SK-N-MC (cell line): ENCODE measurements around the gene SMAD3.
A peak's percentile ranks its signal among the peaks of the same experiment; 100 is the strongest.

ENCODE experiments used
- DNase-seq: peaks from one replicate; pipeline ENCODE4 v3.0.0-alpha.2; 2011; ENCODE audit warnings: low read depth, low spot score
- H3K27ac ChIP-seq: fragments of 200-600 bp; sonication (generic); 2 replicates; pipeline ENCODE4 v1.5.1; 2016; ENCODE audit warnings: mixed run types
- H3K36me3 ChIP-seq: fragments of 200-600 bp; sonication (generic); 2 replicates; pipeline ENCODE4 v1.6.1; 2017; ENCODE audit warnings: antibody characterized with exemption, low read length, mixed read lengths; ENCODE audit not compliant: insufficient read depth
- H3K4me3 ChIP-seq: fragments of 200-600 bp; sonication (generic); 2 replicates; pipeline ENCODE4 v1.5.1; 2016
- H3K9ac ChIP-seq: fragments of 200-600 bp; sonication (generic); 2 replicates; pipeline ENCODE4 v1.8.0; 2017; ENCODE audit warnings: mixed run types, mixed read lengths; ENCODE audit not compliant: insufficient read length
- H3K9me3 ChIP-seq: fragments of 200-600 bp; sonication (generic); 2 replicates; pipeline ENCODE4 v1.6.1; 2017; ENCODE audit warnings: low read depth, mild to moderate bottlenecking, antibody characterized with exemption, low read length, moderate library complexity, mixed read lengths
- EZH2 ChIP-seq: fragments of 200-600 bp; sonication (generic); IDR thresholded peaks from one replicate; pipeline ENCODE4 v1.6.1; 2017; ENCODE audit warnings: antibody characterized with exemption
- FOXP2 ChIP-seq: optimal IDR thresholded peaks from 2 replicates; pipeline ENCODE3; 2011; ENCODE audit warnings: mild to moderate bottlenecking, moderate library complexity; ENCODE audit not compliant: insufficient read depth; ENCODE audit errors: extremely low read length, control extremely low read depth
- POLR2AphosphoS5 ChIP-seq: IDR thresholded peaks from 2 replicates; pipeline ENCODE4 v1.6.1; 2012; ENCODE audit warnings: mild to moderate bottlenecking, low read depth, low read length, borderline replicate concordance

Gene SMAD3

GRCh38 chr15:67083135-67083762, 17.8 kb downstream of the SMAD3 start:
- TF ChIP-seq EZH2: no peak
- TF ChIP-seq FOXP2: no peak
- no peak for TF ChIP-seq POLR2AphosphoS5
- Histone ChIP-seq H3K27ac (peak overlapping the region; percentile 79; the same call in 1 of the 2 replicates), H3K9me3 (no peaks in the 10 kb centered on the region), H3K4me3 (no peak overlapping the region), H3K36me3 (peaks cover 4% of the 10 kb centered on the region; the same call in 1 of the 2 replicates), H3K9ac (peak overlapping the region; percentile 17)
- no peak for DNase-seq

- TF ChIP-seq EZH2: no peak
- Histone ChIP-seq H3K4me3 (no peak overlapping the region), H3K9me3 (no peaks in the 10 kb centered on the region), H3K9ac (no peak overlapping the region), H3K27ac (no peak overlapping the region), H3K36me3 (peaks cover 4% of the 10 kb centered on the region; the same call in 1 of the 2 replicates)
- DNase-seq: no peak
These were observed 19.2 kb downstream of the SMAD3 start for GRCh38 chr15:67084561-67084960.

- Histone ChIP-seq H3K27ac (no peak overlapping the region), H3K36me3 (peaks cover 4% of the 10 kb centered on the region; the same call in 1 of the 2 replicates), H3K9ac (no peak overlapping the region), H3K4me3 (no peak overlapping the region), H3K9me3 (no peaks in the 10 kb centered on the region)
- TF ChIP-seq POLR2AphosphoS5: no peak
- TF ChIP-seq FOXP2: no peak
- TF ChIP-seq EZH2: no peak
- no peak for DNase-seq
These were observed 19.9 kb downstream of the SMAD3 start for GRCh38 chr15:67085237-67085817.

GRCh38 chr15:67085818-67086636, 20.6 kb downstream of the SMAD3 start:
- H3K9ac ChIP-seq: no peak overlapping the region
- DNase-seq: no peak
- H3K27ac ChIP-seq: no peak overlapping the region
- no peak overlapping the region for H3K4me3 ChIP-seq
- H3K9me3 ChIP-seq: no peaks in the 10 kb centered on the region
- no peak for TF ChIP-seq FOXP2
- TF ChIP-seq EZH2: no peak
- no peak for TF ChIP-seq POLR2AphosphoS5
- peaks cover 4% of the 10 kb centered on the region; the same call in 1 of the 2 replicates for H3K36me3 ChIP-seq

- H3K27ac ChIP-seq: no peak overlapping the region
- H3K9me3 ChIP-seq: no peaks in the 10 kb centered on the region
These were observed 21.2 kb downstream of the SMAD3 start for GRCh38 chr15:67086637-67086914.

GRCh38 chr15:67087507-67088172, 22.2 kb downstream of the SMAD3 start:
- Histone ChIP-seq H3K27ac (no peak overlapping the region), H3K9me3 (no peaks in the 10 kb centered on the region), H3K9ac (no peak overlapping the region), H3K36me3 (no peaks in the 10 kb centered on the region; the same call in 1 of the 2 replicates), H3K4me3 (no peak overlapping the region)
- TF ChIP-seq POLR2AphosphoS5: no peak
- no peak for TF ChIP-seq FOXP2
- no peak for TF ChIP-seq EZH2
- DNase-seq: no peak

More at GRCh38 chr15:67086637-67086914, 21.2 kb downstream of the SMAD3 start:
- TF ChIP-seq POLR2AphosphoS5: no peak
- TF ChIP-seq FOXP2: no peak
- TF ChIP-seq EZH2: no peak
- Histone ChIP-seq H3K9ac (no peak overlapping the region), H3K4me3 (no peak overlapping the region), H3K36me3 (peaks cover 3% of the 10 kb centered on the region; the same call in 1 of the 2 replicates)
- DNase-seq: no peak

GRCh38 chr15:67089217-67090193, 24.1 kb downstream of the SMAD3 start:
- no peak for TF ChIP-seq EZH2
- TF ChIP-seq FOXP2: no peak
- TF ChIP-seq POLR2AphosphoS5: no peak
- no peaks in the 10 kb centered on the region for H3K36me3 ChIP-seq
- DNase-seq: no peak
- H3K9me3 ChIP-seq: no peaks in the 10 kb centered on the region
- H3K4me3 ChIP-seq: no peak overlapping the region
- H3K9ac ChIP-seq: no peak overlapping the region
- no peak overlapping the region for H3K27ac ChIP-seq
